Stomach (tissue), 9 donors: Measurements from ENCODE around the gene TGFBI. TPM values are rescaled to one million over a fixed set of nuclear protein-coding genes. Genes with fewer than 3 reads are reported as not detected.

Source experiments
- DNase-seq, 2 donors: peaks; one replicate each; pipeline versions ENCODE4 v3.0.0 to v3.0.0-alpha.2; 2013 to 2019
- H3K27ac ChIP-seq, 5 donors: fragments of 200-600 bp in 4 of 5; sonication (generic) in 4 of 5; one replicate each; pipeline ENCODE4 v1.5.1; 2013 to 2019; ENCODE audit warnings: mild to moderate bottlenecking in 1 of 5, moderate library complexity in 1 of 5
- H3K27me3 ChIP-seq, 3 donors: fragments of 200-600 bp; sonication (generic); one replicate each; pipeline ENCODE4 v1.5.1; 2017 to 2019; ENCODE audit warnings: mixed run types in 1 of 3
- H3K36me3 ChIP-seq, 4 donors: fragments of 200-600 bp; sonication (generic); 1 replicate in 3 of 4; 2 replicates in 1 of 4; pipeline ENCODE4 v1.5.1; 2016 to 2019
- H3K4me1 ChIP-seq, 4 donors: fragments of 200-600 bp; sonication (generic); one replicate each; pipeline ENCODE4 v1.5.1; 2016 to 2019
- H3K4me3 ChIP-seq, 4 donors: fragments of 200-600 bp; sonication (generic) in 3 of 4; one replicate each; pipeline ENCODE4 v1.5.1; 2016 to 2019; ENCODE audit warnings: mild to moderate bottlenecking in 1 of 4
- H3K9me3 ChIP-seq, 4 donors: fragments of 200-600 bp; sonication (generic); one replicate each; pipeline ENCODE4 v1.5.1; 2016 to 2019
- CTCF ChIP-seq, 7 experiments: fragments of 450-650 bp in 4 of 7; fragments of 200-600 bp in 3 of 7; sonication (generic) in 3 of 7; IDR thresholded peaks; one replicate each; pipeline ENCODE4 v1.5.1; 2016 to 2019; ENCODE audit warnings: antibody characterized with exemption in 7 of 7, control low read depth in 2 of 7, mild to moderate bottlenecking in 1 of 7
- EP300 ChIP-seq: sonication (generic); formaldehyde crosslinking; IDR thresholded peaks from one replicate; pipeline ENCODE4 v1.6.1; 2017; ENCODE audit warnings: antibody characterized with exemption
- POLR2A ChIP-seq, 4 donors: fragments of 450-650 bp; IDR thresholded peaks; one replicate each; pipeline ENCODE4 v1.6.1; 2016; ENCODE audit warnings: antibody characterized with exemption in 4 of 4, control low read depth in 2 of 4, mild to moderate bottlenecking in 1 of 4, moderate library complexity in 1 of 4
- POLR2AphosphoS5 ChIP-seq, 3 donors: sonication (generic); formaldehyde crosslinking; IDR thresholded peaks; one replicate each; pipeline ENCODE4 v1.6.1; 2016; ENCODE audit warnings: antibody characterized with exemption in 3 of 3
- WGBS, 5 donors: extraction: QIAGEN DNeasy Blood & Tissue Kit in 3 of 5; methylation state at CpG; one replicate each; pipeline versions ENCODE4 v1.1.5 to v1.1.7; 2013 to 2018; 5-methylcytosine and 5-hydroxymethylcytosine counted together
- intact Hi-C: fragments of 100-400 bp; cut with DNase I; formaldehyde crosslinking; loops from one replicate; pipeline ENCODE4 v1.15.1; 2023; ENCODE audit warnings: low total_unique reads
- polyA plus RNA-seq, 3 donors: library from polyadenylated mRNA; stranded (reverse); fragments of 200-250 nt; gene quantifications; one replicate each; pipeline ENCODE4 v1.2.3, GENCODE V29; 2013
- total RNA-seq, 5 donors: library from RNA; depleted of rRNA; stranded (reverse); fragments of >200 nt; gene quantifications; one replicate each; pipeline versions ENCODE4 v1.1.0 to v1.2.3, GENCODE V29; 2014 to 2016
- donor health status: healthy with polysubstance abuse.
- donor health status: Bipolar disorder and iron deficiency.
- donor health status: healthy.

TGFBI gene
- total and polyA plus RNA-seq, 8 donors: 24.5 to 180 (median 62.2) TPM

- Histone ChIP-seq H3K27ac (peak overlapping the region in 2 of 5 donors; percentile 51 to 60), H3K4me3 (no peak overlapping the region), H3K9me3 (no peaks in the 10 kb centered on the region), H3K27me3 (no peaks in the 10 kb centered on the region), H3K4me1 (peaks cover 0 to 13% (median 8%) of the 10 kb centered on the region in 4 donors), H3K36me3 (peaks cover 0 to 26% (median 13%) of the 10 kb centered on the region in 4 donors)
- no peak for TF ChIP-seq POLR2A (IDR thresholded peaks at IDR 0.05)
- TF ChIP-seq POLR2AphosphoS5 (IDR thresholded peaks at IDR 0.05): no peak
- TF ChIP-seq EP300: no peak
- no peak for TF ChIP-seq CTCF (IDR thresholded peaks at IDR 0.05)
- 78 to 94% (median 90%) methylated on average over 2 of the region's 2 CpGs for WGBS, 5 donors
- intact Hi-C loops: no loop called here
- no peak for DNase-seq
Measured at GRCh38 chr5:136065588-136065987, 36.8 kb downstream of the TGFBI start.

GRCh38 chr5:136066661-136067271 lies 38.0 kb downstream of the TGFBI start:
- peak in 1 of 2 donors; percentile 75 for DNase-seq
- 49 to 64% (median 54%) methylated on average over 2 to 4 of the region's 4 CpGs for WGBS, 5 donors
- no peaks in the 10 kb centered on the region for H3K9me3 ChIP-seq
- no peaks in the 10 kb centered on the region for H3K27me3 ChIP-seq
- H3K4me3 ChIP-seq: no peak overlapping the region
- peak in 2 of 7 experiments; percentile 10 to 17 for TF ChIP-seq CTCF (IDR thresholded peaks at IDR 0.05)
- TF ChIP-seq POLR2AphosphoS5 (IDR thresholded peaks at IDR 0.05): no peak
- H3K27ac ChIP-seq: peak overlapping the region in 3 of 5 donors; percentile 41 to 60 (median 51)
- peaks cover 0 to 14% (median 8%) of the 10 kb centered on the region in 4 donors for H3K4me1 ChIP-seq
- intact Hi-C loops: no loop called here
- peaks cover 0 to 16% (median 7%) of the 10 kb centered on the region in 4 donors for H3K36me3 ChIP-seq

- H3K36me3 ChIP-seq: peaks cover 0 to 10% (median 3%) of the 10 kb centered on the region in 4 donors
- H3K4me1 ChIP-seq: peaks cover 0 to 14% (median 8%) of the 10 kb centered on the region in 4 donors
- 81 to 93% (median 88%) methylated on average over 1 of the region's 1 CpG for WGBS, 5 donors
- intact Hi-C loops: no loop called here
- no peaks in the 10 kb centered on the region for H3K9me3 ChIP-seq
- no peaks in the 10 kb centered on the region for H3K27me3 ChIP-seq
- H3K4me3 ChIP-seq: no peak overlapping the region
- DNase-seq: no peak
- H3K27ac ChIP-seq: peak overlapping the region in 1 of 5 donors; percentile 60
- TF ChIP-seq POLR2A (IDR thresholded peaks at IDR 0.05) (no peak), POLR2AphosphoS5 (IDR thresholded peaks at IDR 0.05) (no peak), CTCF (IDR thresholded peaks at IDR 0.05) (no peak), EP300 (no peak)
Measured at GRCh38 chr5:136067422-136067821, 38.6 kb downstream of the TGFBI start.

- DNase-seq: peak in 1 of 2 donors; percentile 77
- no peaks in the 10 kb centered on the region for H3K36me3 ChIP-seq
- intact Hi-C loops: no loop called here
- H3K9me3 ChIP-seq: no peaks in the 10 kb centered on the region
- H3K27ac ChIP-seq: peak overlapping the region in 1 of 5 donors; percentile 42
- H3K4me1 ChIP-seq: peaks cover 0 to 14% (median 8%) of the 10 kb centered on the region in 4 donors
- 72 to 87% (median 79%) methylated on average over 8 to 9 of the region's 9 CpGs for WGBS, 5 donors
- TF ChIP-seq POLR2AphosphoS5 (IDR thresholded peaks at IDR 0.05) (no peak), EP300 (no peak)
- no peak overlapping the region for H3K4me3 ChIP-seq
- H3K27me3 ChIP-seq: no peaks in the 10 kb centered on the region
Measured at GRCh38 chr5:136070486-136071285, 41.9 kb downstream of the TGFBI start.
